DMS153 treated with DMSO at 0.1 percent for 48 hours (cell line): ENCODE results near the gene LAMA2.

Experiments used
- DNase-seq: peaks from one replicate; lab custom pipeline; 2025; ENCODE audit not compliant: unreplicated experiment; lab: John Stamatoyannopoulos, UW

Gene LAMA2

GRCh38 chr6:129501740-129502660 is 619.1 kb downstream of the LAMA2 start:
- DNase-seq, result no peak

- no peak for DNase-seq
Observed at GRCh38 chr6:129504456-129504855, 621.5 kb downstream of the LAMA2 start.

GRCh38 chr6:129507059-129507807 is 624.3 kb downstream of the LAMA2 start:
- no peak for DNase-seq

- no peak for DNase-seq
Observed at GRCh38 chr6:129507846-129508245, 624.9 kb downstream of the LAMA2 start.

- DNase-seq, result no peak
Observed at GRCh38 chr6:129508477-129509145, 625.7 kb downstream of the LAMA2 start.

GRCh38 chr6:129510950-129511349 is 628.0 kb downstream of the LAMA2 start:
- no peak for DNase-seq

- no peak for DNase-seq
Observed at GRCh38 chr6:129513471-129513870, 630.5 kb downstream of the LAMA2 start.

GRCh38 chr6:129515004-129515403 is 632.1 kb downstream of the LAMA2 start:
- no peak for DNase-seq

- no peak for DNase-seq
Observed at GRCh38 chr6:129516005-129516404, 633.1 kb downstream of the LAMA2 start.

- no peak for DNase-seq
Observed at GRCh38 chr6:129516787-129517186, 633.8 kb downstream of the LAMA2 start.

- no peak for DNase-seq
Observed at GRCh38 chr6:129517288-129517687, 634.4 kb downstream of the LAMA2 start.

GRCh38 chr6:129519750-129520149 is 636.8 kb downstream of the LAMA2 start:
- DNase-seq, result no peak

- no peak for DNase-seq
Observed at GRCh38 chr6:129521946-129522345, 639.0 kb downstream of the LAMA2 start.

GRCh38 chr6:129523816-129524215 is 640.9 kb downstream of the LAMA2 start:
- no peak for DNase-seq

GRCh38 chr6:129525055-129525454 is 642.1 kb downstream of the LAMA2 start:
- DNase-seq, result no peak

GRCh38 chr6:129534926-129535325 is 652.0 kb downstream of the LAMA2 start:
- DNase-seq, result no peak

GRCh38 chr6:129536271-129536670 is 653.3 kb downstream of the LAMA2 start:
- DNase-seq, result no peak

GRCh38 chr6:129539032-129539431 is 656.1 kb downstream of the LAMA2 start:
- no peak for DNase-seq

GRCh38 chr6:129542705-129543104 is 659.8 kb downstream of the LAMA2 start:
- no peak for DNase-seq

- no peak for DNase-seq
Observed at GRCh38 chr6:129543981-129544380, 661.0 kb downstream of the LAMA2 start.

GRCh38 chr6:129544892-129545612 is 662.1 kb downstream of the LAMA2 start:
- no peak for DNase-seq
